Neural crest cell (in vitro differentiated cells): Measurements from ENCODE around the gene SRGAP3. TPM values are rescaled to one million over a fixed set of nuclear protein-coding genes. Genes with fewer than 3 reads are reported as not detected.
A peak's percentile ranks its signal among the peaks of the same experiment; 100 is the strongest.

Source experiments
- DNase-seq: peaks from one replicate; pipeline ENCODE4 v3.0.0; 2021; ENCODE audit warnings: low read depth, mixed read lengths, low spot score
- H3K27ac Mint-ChIP-seq: one replicate; pipeline ENCODE4 v1.8.0; 2021; ENCODE audit warnings: mild to moderate bottlenecking, mixed read lengths; ENCODE audit not compliant: unreplicated experiment
- H3K27me3 Mint-ChIP-seq: 2 replicates; pipeline ENCODE4 v1.8.0; 2021; ENCODE audit warnings: low read depth, mild to moderate bottlenecking, mixed read lengths
- H3K36me3 Mint-ChIP-seq: 2 replicates; pipeline ENCODE4 v1.8.0; 2021; ENCODE audit warnings: low read depth, mild to moderate bottlenecking, mixed read lengths
- H3K4me1 Mint-ChIP-seq: 2 replicates; pipeline ENCODE4 v1.8.0; 2021; ENCODE audit warnings: mixed read lengths
- H3K4me3 Mint-ChIP-seq: one replicate; pipeline ENCODE4 v1.8.0; 2021; ENCODE audit warnings: mild to moderate bottlenecking, mixed read lengths
- H3K9me3 Mint-ChIP-seq: 2 replicates; pipeline ENCODE4 v1.8.0; 2021; ENCODE audit warnings: mixed read lengths
- total RNA-seq: library from RNA; stranded (reverse); gene quantifications from 2 replicates; pipeline ENCODE4 v1.2.1, GENCODE V29; 2021
- TF ChIP-seq, protein P1 (sequence below): fragments of 200-600 bp; sonication (generic); conservative IDR thresholded peaks from 2 replicates; pipeline ENCODE4 v1.5.0; 2021; ENCODE audit warnings: antibody characterized with exemption, mild to moderate bottlenecking

The SRGAP3 gene
- total RNA-seq, 1 donor from 2014 or later = 58.4 TPM

DNA sequence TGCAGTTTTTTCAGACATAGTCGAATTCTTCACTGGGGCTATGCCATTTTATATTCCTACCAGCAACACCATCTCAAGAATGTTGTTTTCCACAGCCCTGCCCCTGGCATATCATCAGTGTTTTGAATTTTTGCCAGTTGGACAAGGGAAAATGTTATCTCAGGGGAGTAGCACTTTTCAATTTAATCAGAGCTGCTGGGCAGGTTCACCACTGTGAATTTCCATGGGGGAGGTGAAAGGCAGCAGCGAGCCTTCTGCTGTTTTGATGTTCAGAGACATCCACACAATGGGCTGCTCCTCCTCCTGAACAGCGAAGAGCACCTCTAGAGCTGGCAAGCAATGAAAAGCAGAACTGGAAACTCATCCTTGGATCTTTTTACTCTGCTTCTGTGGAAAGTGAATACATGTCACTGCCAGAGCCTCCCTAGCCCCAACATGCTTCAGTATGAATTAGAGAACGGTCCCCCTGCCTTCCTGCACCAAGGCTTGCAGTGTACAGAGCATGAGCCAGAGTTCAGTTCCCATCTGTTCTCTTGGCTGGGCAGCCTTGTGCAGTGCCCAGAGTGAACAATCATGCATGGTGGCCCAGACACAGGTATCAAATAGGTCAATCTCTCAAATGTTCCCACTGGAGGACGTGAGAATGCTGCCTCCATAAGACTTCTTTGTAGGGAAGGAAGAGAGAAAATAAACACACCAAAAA, 230.0 kb downstream of the SRGAP3 start:
- Mint-ChIP-seq H3K4me1 (peaks cover 39% of the 10 kb centered on the region), H3K27ac (peak overlapping the region; percentile 31), H3K9me3 (no peaks in the 10 kb centered on the region), H3K27me3 (no peaks in the 10 kb centered on the region), H3K36me3 (peaks cover 29% of the 10 kb centered on the region), H3K4me3 (no peak overlapping the region)
- TF ChIP-seq, protein P1, sequence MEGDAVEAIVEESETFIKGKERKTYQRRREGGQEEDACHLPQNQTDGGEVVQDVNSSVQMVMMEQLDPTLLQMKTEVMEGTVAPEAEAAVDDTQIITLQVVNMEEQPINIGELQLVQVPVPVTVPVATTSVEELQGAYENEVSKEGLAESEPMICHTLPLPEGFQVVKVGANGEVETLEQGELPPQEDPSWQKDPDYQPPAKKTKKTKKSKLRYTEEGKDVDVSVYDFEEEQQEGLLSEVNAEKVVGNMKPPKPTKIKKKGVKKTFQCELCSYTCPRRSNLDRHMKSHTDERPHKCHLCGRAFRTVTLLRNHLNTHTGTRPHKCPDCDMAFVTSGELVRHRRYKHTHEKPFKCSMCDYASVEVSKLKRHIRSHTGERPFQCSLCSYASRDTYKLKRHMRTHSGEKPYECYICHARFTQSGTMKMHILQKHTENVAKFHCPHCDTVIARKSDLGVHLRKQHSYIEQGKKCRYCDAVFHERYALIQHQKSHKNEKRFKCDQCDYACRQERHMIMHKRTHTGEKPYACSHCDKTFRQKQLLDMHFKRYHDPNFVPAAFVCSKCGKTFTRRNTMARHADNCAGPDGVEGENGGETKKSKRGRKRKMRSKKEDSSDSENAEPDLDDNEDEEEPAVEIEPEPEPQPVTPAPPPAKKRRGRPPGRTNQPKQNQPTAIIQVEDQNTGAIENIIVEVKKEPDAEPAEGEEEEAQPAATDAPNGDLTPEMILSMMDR = no peak
- DNase-seq = no peak

GRCh38 chr3:9015250-9015649, 234.2 kb downstream of the SRGAP3 start:
- peaks cover 36% of the 10 kb centered on the region for H3K36me3 Mint-ChIP-seq
- H3K9me3 Mint-ChIP-seq = no peaks in the 10 kb centered on the region
- H3K4me3 Mint-ChIP-seq = no peak overlapping the region

GRCh38 chr3:9013782-9014563, 235.5 kb downstream of the SRGAP3 start:
- H3K36me3 Mint-ChIP-seq = peaks cover 42% of the 10 kb centered on the region
- H3K27me3 Mint-ChIP-seq = no peaks in the 10 kb centered on the region
- no peak for DNase-seq
- no peaks in the 10 kb centered on the region for H3K9me3 Mint-ChIP-seq
- peaks cover 4% of the 10 kb centered on the region for H3K4me1 Mint-ChIP-seq
- H3K4me3 Mint-ChIP-seq = no peak overlapping the region
- TF ChIP-seq, protein P1 = no peak
- H3K27ac Mint-ChIP-seq = no peak overlapping the region

More at GRCh38 chr3:9015250-9015649, 234.2 kb downstream of the SRGAP3 start:
- Mint-ChIP-seq H3K4me1 (peaks cover 15% of the 10 kb centered on the region), H3K27me3 (no peaks in the 10 kb centered on the region), H3K27ac (no peak overlapping the region)
- DNase-seq = no peak
- TF ChIP-seq, protein P1 = no peak

DNA sequence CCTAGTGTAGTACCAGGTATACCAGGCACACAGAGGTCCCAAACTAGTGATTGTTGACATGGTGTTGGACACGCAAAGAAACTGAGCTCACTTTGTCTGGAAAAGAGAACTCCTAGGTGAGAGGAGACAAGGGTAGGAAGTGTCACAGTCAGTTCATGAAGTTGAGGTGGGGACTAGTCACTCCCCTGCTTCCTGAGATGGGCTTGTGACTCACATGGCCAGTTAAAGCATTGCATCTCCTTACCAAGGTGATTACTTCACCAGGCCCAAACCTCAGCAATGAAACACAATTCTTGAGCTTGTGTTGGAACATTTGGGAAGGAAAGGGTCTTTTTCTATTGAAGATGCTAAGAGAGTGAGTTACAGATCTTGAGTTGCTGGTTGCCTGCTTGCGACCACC, 236.9 kb downstream of the SRGAP3 start:
- Mint-ChIP-seq H3K4me1 (peaks cover 4% of the 10 kb centered on the region), H3K4me3 (no peak overlapping the region), H3K27me3 (no peaks in the 10 kb centered on the region), H3K9me3 (no peaks in the 10 kb centered on the region), H3K27ac (no peak overlapping the region), H3K36me3 (peaks cover 55% of the 10 kb centered on the region)
- DNase-seq = no peak
- TF ChIP-seq, protein P1 = no peak

- peaks cover under 1% of the 10 kb centered on the region for H3K4me1 Mint-ChIP-seq
- H3K27ac Mint-ChIP-seq = no peak overlapping the region
- H3K36me3 Mint-ChIP-seq = peaks cover 48% of the 10 kb centered on the region
- TF ChIP-seq, protein P1 = no peak
- DNase-seq = no peak
- no peak overlapping the region for H3K4me3 Mint-ChIP-seq
- no peaks in the 10 kb centered on the region for H3K9me3 Mint-ChIP-seq
- no peaks in the 10 kb centered on the region for H3K27me3 Mint-ChIP-seq
These were observed 239.4 kb downstream of the SRGAP3 start for GRCh38 chr3:9009976-9010545.
